Measurements from ENCODE around the gene SSH2. TPM values are rescaled to one million over a fixed set of nuclear protein-coding genes. Genes with fewer than 3 reads are reported as not detected.

The SSH2 gene
- total and polyA plus RNA-seq, 2 of the 13 experiments (the other 11 are each of a cell fraction or from before 2014, with no cell fraction given): 6.0 to 6.4 TPM

DNA sequence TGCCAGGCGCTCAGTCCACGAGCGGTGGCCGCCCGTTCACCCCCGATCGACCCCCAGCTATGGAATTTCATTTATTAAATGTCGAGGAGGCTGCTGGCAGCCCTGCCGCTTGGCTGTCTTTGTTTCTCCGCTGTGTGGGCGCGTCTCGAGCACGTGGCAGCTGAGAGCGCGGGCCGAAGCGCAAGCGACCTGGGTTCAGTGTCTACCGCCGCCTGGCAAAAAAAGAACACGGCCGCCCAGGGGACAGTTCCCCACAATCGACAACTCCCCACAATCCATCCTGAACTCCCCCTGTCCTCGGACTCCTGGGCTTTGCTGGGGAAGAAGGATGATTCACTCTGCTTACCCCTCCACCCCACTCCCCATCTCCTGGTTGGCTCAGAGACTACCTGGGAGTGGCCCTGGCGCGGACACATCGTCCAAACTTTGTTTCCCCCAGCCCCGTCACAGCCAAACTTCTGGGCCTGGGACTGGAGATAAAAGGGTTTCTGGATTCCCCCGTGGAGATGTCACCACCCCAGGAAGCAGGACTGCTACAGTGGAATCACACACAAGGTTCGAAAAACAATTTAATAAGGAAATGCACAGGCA is 338.8 kb downstream of the SSH2 start (continued):
- TF ChIP-seq ZNF326 (CRISPR knock-in tag; IDR thresholded peaks at IDR 0.05; ENCODE audit: borderline replicate concordance) (no peak), ZNF674 (CRISPR knock-in tag; IDR thresholded peaks at IDR 0.05; ENCODE audit: low read depth) (0 out of 2 replicates have a peak, but pooled peaks have one; percentile 79), ARID2 (CRISPR knock-in tag; IDR thresholded peaks at IDR 0.05; ENCODE audit: borderline replicate concordance) (0 out of 2 replicates have a peak, but pooled peaks have one; percentile 19), RFX3 (CRISPR knock-in tag; IDR thresholded peaks at IDR 0.05) (no peak), MBNL3 (CRISPR knock-in tag; conservative IDR thresholded peaks at IDR 0.05) (no peak), ZNF256 (CRISPR knock-in tag; conservative IDR thresholded peaks at IDR 0.05) (no peak), MED13 (CRISPR knock-in tag; IDR thresholded peaks at IDR 0.05) (peak; percentile 38; the same call in 1 of the 2 replicates), HCFC1 (IDR thresholded peaks at IDR 0.05; ENCODE audit: low read depth, low read length) (no peak), ZNF20 (CRISPR knock-in tag; IDR thresholded peaks at IDR 0.05) (0 out of 2 replicates have a peak, but pooled peaks have one; percentile 46), ZNF713 (CRISPR knock-in tag; IDR thresholded peaks at IDR 0.05) (no peak), HNRNPL (IDR thresholded peaks at IDR 0.05; ENCODE audit: low read depth, low read length) (peak; percentile 54; the same call in 1 of the 2 replicates), PPARG (CRISPR knock-in tag; conservative IDR thresholded peaks at IDR 0.05) (0 out of 2 replicates have a peak, but pooled peaks have one; percentile 15)
- TF ChIP-seq, protein P1, sequence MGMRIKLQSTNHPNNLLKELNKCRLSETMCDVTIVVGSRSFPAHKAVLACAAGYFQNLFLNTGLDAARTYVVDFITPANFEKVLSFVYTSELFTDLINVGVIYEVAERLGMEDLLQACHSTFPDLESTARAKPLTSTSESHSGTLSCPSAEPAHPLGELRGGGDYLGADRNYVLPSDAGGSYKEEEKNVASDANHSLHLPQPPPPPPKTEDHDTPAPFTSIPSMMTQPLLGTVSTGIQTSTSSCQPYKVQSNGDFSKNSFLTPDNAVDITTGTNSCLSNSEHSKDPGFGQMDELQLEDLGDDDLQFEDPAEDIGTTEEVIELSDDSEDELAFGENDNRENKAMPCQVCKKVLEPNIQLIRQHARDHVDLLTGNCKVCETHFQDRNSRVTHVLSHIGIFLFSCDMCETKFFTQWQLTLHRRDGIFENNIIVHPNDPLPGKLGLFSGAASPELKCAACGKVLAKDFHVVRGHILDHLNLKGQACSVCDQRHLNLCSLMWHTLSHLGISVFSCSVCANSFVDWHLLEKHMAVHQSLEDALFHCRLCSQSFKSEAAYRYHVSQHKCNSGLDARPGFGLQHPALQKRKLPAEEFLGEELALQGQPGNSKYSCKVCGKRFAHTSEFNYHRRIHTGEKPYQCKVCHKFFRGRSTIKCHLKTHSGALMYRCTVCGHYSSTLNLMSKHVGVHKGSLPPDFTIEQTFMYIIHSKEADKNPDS (CRISPR knock-in tag; IDR thresholded peaks at IDR 0.05): 0 out of 2 replicates have a peak, but pooled peaks have one; percentile 11
- TF ChIP-seq, protein P2, sequence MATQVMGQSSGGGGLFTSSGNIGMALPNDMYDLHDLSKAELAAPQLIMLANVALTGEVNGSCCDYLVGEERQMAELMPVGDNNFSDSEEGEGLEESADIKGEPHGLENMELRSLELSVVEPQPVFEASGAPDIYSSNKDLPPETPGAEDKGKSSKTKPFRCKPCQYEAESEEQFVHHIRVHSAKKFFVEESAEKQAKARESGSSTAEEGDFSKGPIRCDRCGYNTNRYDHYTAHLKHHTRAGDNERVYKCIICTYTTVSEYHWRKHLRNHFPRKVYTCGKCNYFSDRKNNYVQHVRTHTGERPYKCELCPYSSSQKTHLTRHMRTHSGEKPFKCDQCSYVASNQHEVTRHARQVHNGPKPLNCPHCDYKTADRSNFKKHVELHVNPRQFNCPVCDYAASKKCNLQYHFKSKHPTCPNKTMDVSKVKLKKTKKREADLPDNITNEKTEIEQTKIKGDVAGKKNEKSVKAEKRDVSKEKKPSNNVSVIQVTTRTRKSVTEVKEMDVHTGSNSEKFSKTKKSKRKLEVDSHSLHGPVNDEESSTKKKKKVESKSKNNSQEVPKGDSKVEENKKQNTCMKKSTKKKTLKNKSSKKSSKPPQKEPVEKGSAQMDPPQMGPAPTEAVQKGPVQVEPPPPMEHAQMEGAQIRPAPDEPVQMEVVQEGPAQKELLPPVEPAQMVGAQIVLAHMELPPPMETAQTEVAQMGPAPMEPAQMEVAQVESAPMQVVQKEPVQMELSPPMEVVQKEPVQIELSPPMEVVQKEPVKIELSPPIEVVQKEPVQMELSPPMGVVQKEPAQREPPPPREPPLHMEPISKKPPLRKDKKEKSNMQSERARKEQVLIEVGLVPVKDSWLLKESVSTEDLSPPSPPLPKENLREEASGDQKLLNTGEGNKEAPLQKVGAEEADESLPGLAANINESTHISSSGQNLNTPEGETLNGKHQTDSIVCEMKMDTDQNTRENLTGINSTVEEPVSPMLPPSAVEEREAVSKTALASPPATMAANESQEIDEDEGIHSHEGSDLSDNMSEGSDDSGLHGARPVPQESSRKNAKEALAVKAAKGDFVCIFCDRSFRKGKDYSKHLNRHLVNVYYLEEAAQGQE (IDR thresholded peaks at IDR 0.05; ENCODE audit: borderline replicate concordance in 1 of 2, low read depth in 1 of 2, low read length in 2 of 2): peak in 1 of 2 experiments; percentile 12; a peak in 1 of 4 replicates
- TF ChIP-seq, protein P3, sequence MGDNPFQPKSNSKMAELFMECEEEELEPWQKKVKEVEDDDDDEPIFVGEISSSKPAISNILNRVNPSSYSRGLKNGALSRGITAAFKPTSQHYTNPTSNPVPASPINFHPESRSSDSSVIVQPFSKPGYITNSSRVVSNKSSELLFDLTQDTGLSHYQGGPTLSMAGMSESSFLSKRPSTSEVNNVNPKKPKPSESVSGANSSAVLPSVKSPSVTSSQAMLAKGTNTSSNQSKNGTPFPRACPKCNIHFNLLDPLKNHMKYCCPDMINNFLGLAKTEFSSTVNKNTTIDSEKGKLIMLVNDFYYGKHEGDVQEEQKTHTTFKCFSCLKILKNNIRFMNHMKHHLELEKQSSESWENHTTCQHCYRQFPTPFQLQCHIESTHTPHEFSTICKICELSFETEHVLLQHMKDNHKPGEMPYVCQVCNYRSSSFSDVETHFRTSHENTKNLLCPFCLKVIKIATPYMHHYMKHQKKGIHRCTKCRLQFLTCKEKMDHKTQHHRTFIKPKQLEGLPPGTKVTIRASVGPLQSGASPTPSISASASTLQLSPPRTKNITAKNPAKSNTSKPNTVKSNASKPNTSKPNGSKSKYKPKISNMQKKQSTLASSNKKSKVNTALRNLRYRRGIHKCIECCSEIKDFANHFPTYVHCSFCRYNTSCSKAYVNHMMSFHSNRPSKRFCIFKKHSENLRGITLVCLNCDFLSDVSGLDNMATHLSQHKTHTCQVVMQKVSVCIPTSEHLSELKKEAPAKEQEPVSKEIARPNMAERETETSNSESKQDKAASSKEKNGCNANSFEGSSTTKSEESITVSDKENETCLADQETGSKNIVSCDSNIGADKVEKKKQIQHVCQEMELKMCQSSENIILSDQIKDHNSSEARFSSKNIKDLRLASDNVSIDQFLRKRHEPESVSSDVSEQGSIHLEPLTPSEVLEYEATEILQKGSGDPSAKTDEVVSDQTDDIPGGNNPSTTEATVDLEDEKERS (CRISPR knock-in tag; IDR thresholded peaks at IDR 0.05): 0 out of 2 replicates have a peak, but pooled peaks have one; percentile 24
- TF ChIP-seq, protein P4, sequence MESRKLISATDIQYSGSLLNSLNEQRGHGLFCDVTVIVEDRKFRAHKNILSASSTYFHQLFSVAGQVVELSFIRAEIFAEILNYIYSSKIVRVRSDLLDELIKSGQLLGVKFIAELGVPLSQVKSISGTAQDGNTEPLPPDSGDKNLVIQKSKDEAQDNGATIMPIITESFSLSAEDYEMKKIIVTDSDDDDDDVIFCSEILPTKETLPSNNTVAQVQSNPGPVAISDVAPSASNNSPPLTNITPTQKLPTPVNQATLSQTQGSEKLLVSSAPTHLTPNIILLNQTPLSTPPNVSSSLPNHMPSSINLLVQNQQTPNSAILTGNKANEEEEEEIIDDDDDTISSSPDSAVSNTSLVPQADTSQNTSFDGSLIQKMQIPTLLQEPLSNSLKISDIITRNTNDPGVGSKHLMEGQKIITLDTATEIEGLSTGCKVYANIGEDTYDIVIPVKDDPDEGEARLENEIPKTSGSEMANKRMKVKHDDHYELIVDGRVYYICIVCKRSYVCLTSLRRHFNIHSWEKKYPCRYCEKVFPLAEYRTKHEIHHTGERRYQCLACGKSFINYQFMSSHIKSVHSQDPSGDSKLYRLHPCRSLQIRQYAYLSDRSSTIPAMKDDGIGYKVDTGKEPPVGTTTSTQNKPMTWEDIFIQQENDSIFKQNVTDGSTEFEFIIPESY (CRISPR knock-in tag; IDR thresholded peaks at IDR 0.05): no peak

Measured in HepG2 (cell line).